Measurements from ENCODE around the gene DAND5. TPM values are rescaled to one million over a fixed set of nuclear protein-coding genes. Genes with fewer than 3 reads are reported as not detected.
A peak's percentile ranks its signal among the peaks of the same experiment; 100 is the strongest.

DAND5 gene
- total RNA-seq (0.04 TPM), polyA plus RNA-seq (ENCODE audit: insufficient read depth in 1 of 8, insufficient read length in 8 of 8, low replicate concordance in 1 of 8) (under 1 TPM in 6 of 8 donors, not detected in 2; 0.07 to 0.23 (median 0.18) TPM)
- long read RNA-seq, donor 1 = 0 reads
- long read RNA-seq, donor 2 = 0 reads
- long read RNA-seq, donor 3 = 0 reads
- long read RNA-seq, donor 4 = 0 reads
- long read RNA-seq, donor 5 = 0 reads
- long read RNA-seq, donor 6 = 0 reads
- long read RNA-seq, donor 7 = 0 reads
- long read RNA-seq, donor 8 = 0 reads
- long read RNA-seq, donor 9 = 0 reads
- long read RNA-seq, donor 10 = 0 reads
- long read RNA-seq, donor 11 = 0 reads

DNA sequence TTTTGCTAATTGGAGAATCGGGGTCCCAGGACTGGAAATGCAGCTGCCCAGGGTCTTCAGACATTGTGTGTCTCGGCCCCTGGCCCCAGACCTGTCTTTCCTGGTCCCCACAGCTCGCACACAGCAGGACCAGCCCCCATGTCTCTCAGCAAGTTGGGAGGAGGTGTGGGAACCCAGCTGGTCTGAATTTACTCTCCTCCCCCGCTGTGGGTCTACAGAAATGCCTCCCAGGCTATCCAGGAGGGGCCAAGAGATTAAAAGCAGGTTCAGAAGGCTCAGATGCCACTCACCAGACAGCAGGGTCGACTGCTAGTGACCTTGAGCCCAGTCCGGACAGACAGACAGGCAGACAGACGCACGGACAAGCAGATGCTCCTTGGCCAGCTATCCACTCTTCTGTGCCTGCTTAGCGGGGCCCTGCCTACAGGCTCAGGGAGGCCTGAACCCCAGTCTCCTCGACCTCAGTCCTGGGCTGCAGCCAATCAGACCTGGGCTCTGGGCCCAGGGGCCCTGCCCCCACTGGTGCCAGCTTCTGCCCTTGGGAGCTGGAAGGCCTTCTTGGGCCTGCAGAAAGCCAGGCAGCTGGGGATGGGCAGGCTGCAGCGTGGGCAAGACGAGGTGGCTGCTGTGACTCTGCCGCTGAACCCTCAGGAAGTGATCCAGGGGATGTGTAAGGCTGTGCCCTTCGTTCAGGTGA, at the start of gene DAND5:
DAND5 (plus strand) TSS at position 285 of the 697 bp plus-strand sequence; CDS start at position 370, 85 bp downstream.
- 29% methylated on average over 10 of the region's 14 CpGs for whole genome bisulfite sequencing (ENCODE audit: insufficient coverage)
- Histone ChIP-seq H3K27me3 (ENCODE audit: control insufficient read depth, insufficient read depth, low read length) (no peaks in the 10 kb centered on the region), H3K36me3 (ENCODE audit: control insufficient read depth, insufficient read depth, low read length) (no peaks in the 10 kb centered on the region), H3K4me1 (ENCODE audit: control insufficient read depth, insufficient read depth, low read length) (peaks cover 20% of the 10 kb centered on the region), H3K27ac (ENCODE audit: low read length) (no peak within 1 kb of the TSS), H3K4me3 (ENCODE audit: low read length) (no peak within 1 kb of the TSS), H3K9me3 (replicated peaks; ENCODE audit: control insufficient read depth, low read depth, low read length) (no peaks in the 10 kb centered on the region)
- DNase-seq = no peak

DNA sequence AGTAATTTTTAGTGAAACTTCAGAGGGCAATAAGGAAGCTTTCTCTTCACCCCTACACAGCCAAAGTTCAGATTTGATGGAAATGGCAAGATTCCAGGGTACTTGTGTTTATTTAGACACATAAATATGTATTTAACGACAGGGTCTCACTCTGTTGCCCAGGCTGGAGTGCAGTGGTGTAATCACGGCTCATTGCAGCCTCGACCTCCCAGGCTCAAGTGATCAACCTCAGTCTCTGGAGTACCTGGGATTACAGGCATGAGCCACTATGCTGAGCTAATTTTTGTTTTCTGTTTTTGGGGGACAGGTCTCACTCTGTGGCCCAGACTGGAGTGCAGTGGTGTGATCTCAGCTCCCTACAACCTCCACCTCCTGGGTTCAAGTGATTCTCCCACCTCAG, 48.3 kb upstream of the DAND5 start:
- H3K9me3 ChIP-seq (replicated peaks; ENCODE audit: control insufficient read depth, low read depth, low read length) = no peaks in the 10 kb centered on the region
- 67% methylated on average over 2 of the region's 3 CpGs for WGBS (ENCODE audit: insufficient coverage)

DNA sequence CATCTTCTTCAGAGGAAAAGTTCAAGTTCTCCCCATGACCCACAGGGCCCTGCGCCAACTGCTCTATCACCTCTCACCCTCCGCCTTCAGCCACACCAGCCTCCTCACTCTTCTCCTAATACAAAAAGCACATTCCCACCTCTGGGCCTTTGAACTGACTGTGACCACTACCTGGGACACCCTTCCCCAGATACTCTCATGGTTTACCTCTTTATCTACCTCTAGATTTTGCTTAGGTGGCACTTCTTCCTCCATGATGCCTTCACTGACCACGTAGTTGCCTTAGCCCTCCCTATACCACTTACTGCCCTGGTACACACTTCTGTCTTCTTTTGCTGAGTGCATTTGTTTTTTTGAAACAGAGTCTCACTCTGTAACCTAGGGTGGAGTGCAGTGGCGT, 46.4 kb upstream of the DAND5 start:
- Histone ChIP-seq H3K27ac (ENCODE audit: low read length) (no peak overlapping the region), H3K4me1 (ENCODE audit: control insufficient read depth, insufficient read depth, low read length) (peaks cover 4% of the 10 kb centered on the region), H3K27me3 (ENCODE audit: control insufficient read depth, insufficient read depth, low read length) (no peaks in the 10 kb centered on the region), H3K9me3 (replicated peaks; ENCODE audit: control insufficient read depth, low read depth, low read length) (no peaks in the 10 kb centered on the region), H3K4me3 (ENCODE audit: low read length) (no peak overlapping the region), H3K36me3 (ENCODE audit: control insufficient read depth, insufficient read depth, low read length) (peaks cover 51% of the 10 kb centered on the region)
- 93% methylated on average over 3 of the region's 4 CpGs for WGBS (ENCODE audit: insufficient coverage)
- DNase-seq = no peak

More for the DNA sequence above, 48.3 kb upstream of the DAND5 start:
- H3K4me1 ChIP-seq (ENCODE audit: control insufficient read depth, insufficient read depth, low read length) = peaks cover 4% of the 10 kb centered on the region
- H3K27me3 ChIP-seq (ENCODE audit: control insufficient read depth, insufficient read depth, low read length) = no peaks in the 10 kb centered on the region
- H3K36me3 ChIP-seq (ENCODE audit: control insufficient read depth, insufficient read depth, low read length) = peaks cover 36% of the 10 kb centered on the region
- DNase-seq = no peak
- no peak overlapping the region for H3K4me3 ChIP-seq (ENCODE audit: low read length)
- no peak overlapping the region for H3K27ac ChIP-seq (ENCODE audit: low read length)

GRCh38 chr19:12924621-12925310, 44.6 kb upstream of the DAND5 start:
- Histone ChIP-seq H3K4me3 (ENCODE audit: low read length) (no peak overlapping the region), H3K9me3 (replicated peaks; ENCODE audit: control insufficient read depth, low read depth, low read length) (no peaks in the 10 kb centered on the region)
- WGBS (ENCODE audit: insufficient coverage) = 95% methylated on average over 20 of the region's 29 CpGs

DNA sequence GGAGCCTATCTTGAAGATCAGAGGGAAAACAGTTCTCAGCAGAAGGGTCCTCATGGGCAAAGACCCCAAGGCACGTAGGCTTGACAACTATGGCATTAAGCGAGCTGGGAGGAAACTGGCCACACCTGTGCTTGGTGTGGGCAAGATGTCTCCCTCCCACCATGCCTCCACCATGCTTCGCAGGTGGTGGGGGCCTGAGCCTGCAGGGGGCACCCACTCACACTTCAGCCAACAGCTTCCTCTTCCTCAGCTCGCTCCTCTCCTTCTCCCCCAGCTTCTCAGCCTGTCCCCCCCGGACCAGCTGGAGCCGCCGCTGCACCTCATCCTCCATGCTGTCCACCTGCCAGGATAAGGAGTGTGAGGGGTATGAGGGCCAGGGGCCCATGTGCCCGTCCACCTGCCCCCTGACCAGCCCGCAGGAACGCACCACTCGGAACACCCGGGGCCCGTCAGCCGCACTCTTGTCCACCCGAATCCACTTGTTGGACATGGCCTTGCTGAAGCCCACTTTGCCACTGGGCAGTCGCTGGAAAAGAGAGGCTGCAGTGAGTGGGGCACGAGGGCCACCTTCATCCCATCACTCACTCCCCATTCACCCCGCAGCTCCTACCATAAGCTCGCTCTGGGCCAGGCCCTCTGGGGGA, 39.3 kb upstream of the DAND5 start:
- peaks cover 52% of the 10 kb centered on the region for H3K36me3 ChIP-seq (ENCODE audit: control insufficient read depth, insufficient read depth, low read length)
- H3K9me3 ChIP-seq (replicated peaks; ENCODE audit: control insufficient read depth, low read depth, low read length) = no peaks in the 10 kb centered on the region
- no peak overlapping the region for H3K4me3 ChIP-seq (ENCODE audit: low read length)
- no peak for DNase-seq
- no peaks in the 10 kb centered on the region for H3K27me3 ChIP-seq (ENCODE audit: control insufficient read depth, insufficient read depth, low read length)
- H3K4me1 ChIP-seq (ENCODE audit: control insufficient read depth, insufficient read depth, low read length) = peaks cover 12% of the 10 kb centered on the region
- H3K27ac ChIP-seq (ENCODE audit: low read length) = no peak overlapping the region
- WGBS (ENCODE audit: insufficient coverage) = 93% methylated on average over 4 of the region's 19 CpGs

More at GRCh38 chr19:12924621-12925310, 44.6 kb upstream of the DAND5 start:
- H3K27ac ChIP-seq (ENCODE audit: low read length) = no peak overlapping the region
- DNase-seq = no peak
- peaks cover 67% of the 10 kb centered on the region for H3K36me3 ChIP-seq (ENCODE audit: control insufficient read depth, insufficient read depth, low read length)
- no peaks in the 10 kb centered on the region for H3K4me1 ChIP-seq (ENCODE audit: control insufficient read depth, insufficient read depth, low read length)
- H3K27me3 ChIP-seq (ENCODE audit: control insufficient read depth, insufficient read depth, low read length) = no peaks in the 10 kb centered on the region

- no peaks in the 10 kb centered on the region for H3K27me3 ChIP-seq (ENCODE audit: control insufficient read depth, insufficient read depth, low read length)
- no peaks in the 10 kb centered on the region for H3K9me3 ChIP-seq (replicated peaks; ENCODE audit: control insufficient read depth, low read depth, low read length)
- WGBS (ENCODE audit: insufficient coverage) = 20% methylated on average over 15 of the region's 16 CpGs
- peaks cover 17% of the 10 kb centered on the region for H3K4me1 ChIP-seq (ENCODE audit: control insufficient read depth, insufficient read depth, low read length)
- peak overlapping the region; percentile 87 for H3K4me3 ChIP-seq (ENCODE audit: low read length)
- H3K36me3 ChIP-seq (ENCODE audit: control insufficient read depth, insufficient read depth, low read length) = peaks cover 32% of the 10 kb centered on the region
- no peak for DNase-seq
- peak overlapping the region; percentile 71 for H3K27ac ChIP-seq (ENCODE audit: low read length)
Observed at GRCh38 chr19:12932392-12933286, 36.7 kb upstream of the DAND5 start.

DNA sequence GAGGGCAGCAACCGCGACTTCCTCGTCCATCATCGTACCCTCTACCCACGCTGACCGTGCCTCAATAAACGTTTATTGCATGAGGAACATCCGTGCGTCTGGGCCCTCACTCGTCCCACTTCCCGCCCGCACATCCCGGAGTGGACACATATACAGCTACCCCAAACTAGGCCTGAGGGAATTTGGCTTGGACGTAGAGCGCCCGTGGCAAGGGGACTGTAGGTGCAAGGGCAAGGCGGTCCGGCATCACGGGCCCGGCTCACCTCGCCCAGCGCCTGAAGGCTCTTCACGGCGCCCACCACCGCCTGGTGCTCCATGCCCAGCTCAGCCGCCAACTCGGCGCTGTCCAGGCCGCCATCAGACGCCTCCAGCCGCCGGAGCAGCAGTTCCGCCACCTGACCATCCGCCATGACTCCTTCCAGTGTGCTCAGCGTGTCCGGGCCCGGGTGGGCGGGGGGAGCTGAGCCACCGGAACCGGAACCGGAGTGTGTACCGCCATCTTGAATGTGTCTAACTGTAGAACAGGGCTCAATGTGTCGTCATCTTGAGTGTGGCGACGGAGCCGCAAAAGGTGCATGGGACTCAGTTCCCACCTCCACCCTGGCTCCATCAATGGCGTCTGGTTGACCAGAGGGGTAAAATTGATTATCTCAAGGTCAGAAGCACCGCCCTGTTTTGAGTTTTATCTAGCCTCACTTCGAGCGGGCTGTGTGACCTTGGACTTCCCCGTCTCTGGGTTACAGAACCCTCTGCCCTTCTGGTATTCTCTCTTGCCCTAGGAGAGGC, 35.9 kb upstream of the DAND5 start, which contains the start of gene FARSA:
FARSA (minus strand) TSS at position 425 of the 786 bp plus-strand sequence; CDS start at position 410, 15 bp downstream.
- WGBS (ENCODE audit: insufficient coverage) = 5% methylated on average over 45 of the region's 51 CpGs
- H3K36me3 ChIP-seq (ENCODE audit: control insufficient read depth, insufficient read depth, low read length) = peaks cover 24% of the 10 kb centered on the region

GRCh38 chr19:12935071-12935470, 34.3 kb upstream of the DAND5 start:
- Histone ChIP-seq H3K4me1 (ENCODE audit: control insufficient read depth, insufficient read depth, low read length) (peaks cover 30% of the 10 kb centered on the region), H3K27ac (ENCODE audit: low read length) (no peak overlapping the region), H3K9me3 (replicated peaks; ENCODE audit: control insufficient read depth, low read depth, low read length) (no peaks in the 10 kb centered on the region), H3K36me3 (ENCODE audit: control insufficient read depth, insufficient read depth, low read length) (peaks cover 18% of the 10 kb centered on the region), H3K4me3 (ENCODE audit: low read length) (no peak overlapping the region), H3K27me3 (ENCODE audit: control insufficient read depth, insufficient read depth, low read length) (no peaks in the 10 kb centered on the region)
- WGBS (ENCODE audit: insufficient coverage) = 89% methylated on average over 4 of the region's 10 CpGs
- no peak for DNase-seq

More for the DNA sequence above, 35.9 kb upstream of the DAND5 start, which contains the start of gene FARSA:
- Histone ChIP-seq H3K27ac (ENCODE audit: low read length) (peak within 1 kb of the TSS; percentile 71), H3K27me3 (ENCODE audit: control insufficient read depth, insufficient read depth, low read length) (no peaks in the 10 kb centered on the region), H3K9me3 (replicated peaks; ENCODE audit: control insufficient read depth, low read depth, low read length) (no peaks in the 10 kb centered on the region), H3K4me3 (ENCODE audit: low read length) (peak within 1 kb of the TSS; percentile 87), H3K4me1 (ENCODE audit: control insufficient read depth, insufficient read depth, low read length) (peaks cover 21% of the 10 kb centered on the region)
- DNase-seq = peak; percentile 97
